ENCODE measurements around the gene EIF3K.
A peak's percentile ranks its signal among the peaks of the same experiment; 100 is the strongest.

DNA sequence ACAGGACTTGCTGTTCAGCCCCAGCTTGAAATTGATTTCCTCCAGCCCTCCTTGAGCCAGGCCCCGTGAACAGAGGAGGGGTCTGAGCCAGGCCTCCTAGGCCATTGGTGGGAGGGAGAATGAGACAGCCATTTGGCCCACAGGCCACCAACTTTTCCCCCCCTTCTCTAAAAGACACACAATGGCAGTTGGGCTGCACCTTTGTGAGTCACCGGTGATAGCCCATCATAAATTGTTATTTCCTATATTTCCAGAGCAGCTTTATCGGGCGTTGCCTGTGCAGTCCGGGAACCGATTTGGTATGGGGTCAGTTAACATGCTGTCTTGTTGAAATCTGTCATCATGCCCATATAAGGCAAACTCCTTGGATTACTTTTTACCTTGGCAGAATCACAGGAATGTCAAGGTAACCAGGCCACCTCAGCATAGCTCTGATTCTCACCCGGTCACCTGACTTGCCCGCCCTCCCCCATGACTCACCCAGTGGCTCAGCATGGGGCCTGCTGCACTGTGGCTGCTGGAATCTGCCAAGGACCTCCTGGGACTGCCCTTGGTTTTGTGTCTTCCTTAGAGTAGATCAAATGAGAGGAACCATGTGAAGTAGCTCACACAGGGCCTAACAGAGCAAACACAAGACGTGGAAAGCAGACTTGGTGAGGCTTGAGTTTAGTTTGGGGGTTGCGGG is 64.5 kb downstream of the EIF3K start:
- TF ChIP-seq CTCF (IDR thresholded peaks at IDR 0.05) (no peak), POLR2AphosphoS5 (IDR thresholded peaks at IDR 0.05) (peak; percentile 52 to 60), EP300 (IDR thresholded peaks at IDR 0.05) (peak in 2 of 4 donors; percentile 53 to 68)

Measured in upper lobe of left lung (tissue), 4 donors.